HCT116 (cell line): Measurements from ENCODE around the gene AGRP.

ENCODE experiments used
- CEBPB ChIP-seq: IDR thresholded peaks from 2 replicates; pipeline ENCODE4 v1.6.1; 2012; ENCODE audit warnings: low read depth
- CTCF ChIP-seq, 3 experiments: fragments of 200-600 bp in 1 of 3; sonication (generic) in 1 of 3; IDR thresholded peaks in 2 of 3; conservative IDR thresholded peaks in 1 of 3; 2 replicates each; pipeline ENCODE4 v1.5.1; 2012 to 2017; ENCODE audit warnings: low read depth in 2 of 3, low read length in 2 of 3, antibody characterized with exemption in 1 of 3, borderline replicate concordance in 1 of 3, control low read depth in 1 of 3, mild to moderate bottlenecking in 1 of 3, mixed read lengths in 1 of 3, mixed run types in 1 of 3, moderate library complexity in 1 of 3; ENCODE audit not compliant: insufficient read depth in 1 of 3
- EZH2 ChIP-seq: fragments of 200-600 bp; sonication (generic); IDR thresholded peaks from 2 replicates; pipeline ENCODE4 v1.6.1; 2017; ENCODE audit warnings: antibody characterized with exemption, mixed run types
- EZH2phosphoT487 ChIP-seq: fragments of 200-600 bp; IDR thresholded peaks from 2 replicates; pipeline ENCODE4 v1.6.1; 2018; ENCODE audit warnings: antibody characterized with exemption, borderline replicate concordance
- FOSL1 ChIP-seq: IDR thresholded peaks from 2 replicates; pipeline ENCODE4 v1.6.1; 2012; ENCODE audit warnings: low read depth
- JUND ChIP-seq: IDR thresholded peaks from 2 replicates; pipeline ENCODE4 v1.6.1; 2012
- MAX ChIP-seq: IDR thresholded peaks from 2 replicates; pipeline ENCODE4 v1.6.1; 2012
- POLR2A ChIP-seq: IDR thresholded peaks from 2 replicates; pipeline ENCODE4 v1.7.0; 2011; ENCODE audit warnings: borderline replicate concordance; ENCODE audit not compliant: insufficient read depth, insufficient read length; ENCODE audit errors: extremely low read depth
- POLR2AphosphoS5 ChIP-seq: IDR thresholded peaks from 2 replicates; pipeline ENCODE4 v1.6.1; 2011; ENCODE audit warnings: mild to moderate bottlenecking, low read depth, low read length, moderate library complexity
- SP1 ChIP-seq: IDR thresholded peaks from 2 replicates; pipeline ENCODE4 v1.6.1; 2012; ENCODE audit warnings: low read depth
- SRF ChIP-seq: IDR thresholded peaks from 2 replicates; pipeline ENCODE4 v1.6.1; 2012; ENCODE audit warnings: low read depth
- YY1 ChIP-seq: IDR thresholded peaks from 2 replicates; pipeline ENCODE4 v1.6.1; 2011; ENCODE audit warnings: low read length, low read depth, moderate library complexity, mild to moderate bottlenecking; ENCODE audit not compliant: insufficient replicate concordance; ENCODE audit errors: extremely low read depth
- ZBTB33 ChIP-seq: IDR thresholded peaks from 2 replicates; pipeline ENCODE4 v1.6.1; 2011; ENCODE audit warnings: mild to moderate bottlenecking, low read length, moderate library complexity; ENCODE audit not compliant: insufficient replicate concordance; ENCODE audit errors: extremely low read depth
- ZNF274 ChIP-seq: fragments of 200-500 bp; sonication (Bioruptor generic); IDR thresholded peaks from 2 replicates; pipeline ENCODE4 v1.6.1; 2014; ENCODE audit warnings: mild to moderate bottlenecking, low read depth, low read length, inconsistent platforms

GRCh38 chr16:67457611-67458010 is 25.7 kb downstream of the AGRP start:
- TF ChIP-seq CTCF (IDR thresholded peaks at IDR 0.05 in 2 of 3, conservative IDR thresholded peaks at IDR 0.05 in 1 of 3; ENCODE audit: borderline replicate concordance in 1 of 3, insufficient read depth in 1 of 3, low read depth in 2 of 3, low read length in 2 of 3) (no peak), EZH2 (no peak), EZH2phosphoT487 (no peak), POLR2A (no peak), POLR2AphosphoS5 (no peak), MAX (no peak), ZNF274 (no peak), JUND (no peak), SP1 (no peak), ZBTB33 (no peak), YY1 (no peak), FOSL1 (no peak), SRF (no peak), CEBPB (no peak)
